Neural progenitor cell (in vitro differentiated cells): ENCODE results near the gene PLEKHA6.

ENCODE experiments used
- EZH2 ChIP-seq: fragments of 200-600 bp; sonication (generic); IDR thresholded peaks from 2 replicates; pipeline ENCODE4 v1.6.1; 2017; ENCODE audit warnings: antibody characterized with exemption, mild to moderate bottlenecking, moderate library complexity
- TF ChIP-seq, protein P1 (sequence below): fragments of 200-600 bp; sonication (generic); IDR thresholded peaks from 2 replicates; pipeline ENCODE4 v1.5.1; 2017; ENCODE audit warnings: antibody characterized with exemption, mild to moderate bottlenecking

- TF ChIP-seq, protein P1, sequence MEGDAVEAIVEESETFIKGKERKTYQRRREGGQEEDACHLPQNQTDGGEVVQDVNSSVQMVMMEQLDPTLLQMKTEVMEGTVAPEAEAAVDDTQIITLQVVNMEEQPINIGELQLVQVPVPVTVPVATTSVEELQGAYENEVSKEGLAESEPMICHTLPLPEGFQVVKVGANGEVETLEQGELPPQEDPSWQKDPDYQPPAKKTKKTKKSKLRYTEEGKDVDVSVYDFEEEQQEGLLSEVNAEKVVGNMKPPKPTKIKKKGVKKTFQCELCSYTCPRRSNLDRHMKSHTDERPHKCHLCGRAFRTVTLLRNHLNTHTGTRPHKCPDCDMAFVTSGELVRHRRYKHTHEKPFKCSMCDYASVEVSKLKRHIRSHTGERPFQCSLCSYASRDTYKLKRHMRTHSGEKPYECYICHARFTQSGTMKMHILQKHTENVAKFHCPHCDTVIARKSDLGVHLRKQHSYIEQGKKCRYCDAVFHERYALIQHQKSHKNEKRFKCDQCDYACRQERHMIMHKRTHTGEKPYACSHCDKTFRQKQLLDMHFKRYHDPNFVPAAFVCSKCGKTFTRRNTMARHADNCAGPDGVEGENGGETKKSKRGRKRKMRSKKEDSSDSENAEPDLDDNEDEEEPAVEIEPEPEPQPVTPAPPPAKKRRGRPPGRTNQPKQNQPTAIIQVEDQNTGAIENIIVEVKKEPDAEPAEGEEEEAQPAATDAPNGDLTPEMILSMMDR = no peak
- no peak for TF ChIP-seq EZH2
Measured at GRCh38 chr1:204361781-204362180, 2.1 kb upstream of the PLEKHA6 start.
